Neural cell (in vitro differentiated cells): ENCODE measurements around the gene EVX1. TPM values are rescaled to one million over a fixed set of nuclear protein-coding genes. Genes with fewer than 3 reads are reported as not detected.

ENCODE experiments used
- H2AFZ ChIP-seq: fragments of 200-600, 300-800 bp; sonication (generic), shearing (Covaris generic); 2 replicates; pipeline ENCODE4 v1.6.0; 2014; ENCODE audit warnings: low read depth, mild to moderate bottlenecking, antibody characterized with exemption, low read length, moderate library complexity
- H3F3A ChIP-seq: fragments of 200-600 bp; shearing (Covaris generic); 2 replicates; pipeline ENCODE4 v1.6.1; 2016; ENCODE audit warnings: mild to moderate bottlenecking, moderate library complexity, mixed read lengths, antibody characterized with exemption, low read length; ENCODE audit not compliant: insufficient read depth, poor library complexity, severe bottlenecking
- H3K27ac ChIP-seq: fragments of 200-600, 300-800 bp; sonication (generic), shearing (Covaris generic); 2 replicates; pipeline ENCODE4 v1.5.1; 2014; ENCODE audit warnings: mild to moderate bottlenecking, low read length, moderate library complexity
- H3K27me3 ChIP-seq: fragments of 300-800, 200-600 bp; sonication (generic), shearing (Covaris generic); 2 replicates; pipeline ENCODE4 v1.6.0; 2014; ENCODE audit warnings: mild to moderate bottlenecking, low read depth, low read length, moderate library complexity; ENCODE audit not compliant: insufficient read depth
- H3K36me3 ChIP-seq: fragments of 300-800, 200-600 bp; sonication (generic), shearing (Covaris generic); 2 replicates; pipeline ENCODE4 v1.5.1; 2014; ENCODE audit warnings: mild to moderate bottlenecking, antibody characterized with exemption, low read length, moderate library complexity; ENCODE audit not compliant: insufficient read depth
- H3K4me2 ChIP-seq: fragments of 300-800, 200-600 bp; sonication (generic), shearing (Covaris generic); 2 replicates; pipeline ENCODE4 v1.6.0; 2014; ENCODE audit warnings: mild to moderate bottlenecking, low read length
- H3K4me3 ChIP-seq: fragments of 300-800, 200-600 bp; sonication (generic), shearing (Covaris generic); 2 replicates; pipeline ENCODE4 v1.5.1; 2014; ENCODE audit warnings: mild to moderate bottlenecking, low read length, moderate library complexity
- H3K79me2 ChIP-seq: fragments of 200-600 bp; shearing (Covaris generic); replicated peaks from 2 replicates; pipeline ENCODE4 v1.6.0; 2014; ENCODE audit warnings: mild to moderate bottlenecking, low read length, moderate library complexity; ENCODE audit not compliant: insufficient read depth
- H3K9ac ChIP-seq: fragments of 300-800, 200-600 bp; sonication (generic), shearing (Covaris generic); 2 replicates; pipeline ENCODE4 v1.6.1; 2016; ENCODE audit warnings: mild to moderate bottlenecking, low read length, mixed read lengths
- H3K9me2 ChIP-seq: fragments of 200-600 bp; shearing (Covaris generic); 2 replicates; pipeline ENCODE4 v1.6.1; 2016; ENCODE audit warnings: mild to moderate bottlenecking, low read length, mixed read lengths; ENCODE audit not compliant: insufficient read depth
- H3K9me3 ChIP-seq: fragments of 200-600, 300-800 bp; sonication (generic), shearing (Covaris generic); 2 replicates; pipeline ENCODE4 v1.6.1; 2016; ENCODE audit warnings: mild to moderate bottlenecking, mixed run types, low read length, moderate library complexity, mixed read lengths
- H4K20me1 ChIP-seq: fragments of 200-600 bp; shearing (Covaris generic); 2 replicates; pipeline ENCODE4 v1.6.1; 2016; ENCODE audit warnings: mild to moderate bottlenecking, mixed run types; ENCODE audit not compliant: insufficient read depth
- CTCF ChIP-seq: fragments of 450-650 bp; IDR thresholded peaks from 2 replicates; pipeline ENCODE4 v1.5.1; 2014; ENCODE audit warnings: antibody characterized with exemption, mild to moderate bottlenecking, moderate library complexity; ENCODE audit not compliant: poor library complexity, severe bottlenecking
- EP300 ChIP-seq: fragments of 450-650 bp; conservative IDR thresholded peaks from 2 replicates; pipeline ENCODE4 v1.6.1; 2014; ENCODE audit warnings: antibody characterized with exemption, mild to moderate bottlenecking, moderate library complexity; ENCODE audit not compliant: poor library complexity, severe bottlenecking
- EZH2 ChIP-seq: fragments of 200-600, 300-800 bp; shearing (Covaris generic), sonication (generic); IDR thresholded peaks from 2 replicates; pipeline ENCODE4 v1.6.1; 2014; ENCODE audit warnings: antibody characterized with exemption, low read length, borderline replicate concordance, mild to moderate bottlenecking; ENCODE audit not compliant: insufficient read depth, poor library complexity, severe bottlenecking
- MXI1 ChIP-seq: fragments of 450-650 bp; conservative IDR thresholded peaks from 2 replicates; pipeline ENCODE4 v1.6.1; 2014; ENCODE audit warnings: antibody characterized with exemption, mild to moderate bottlenecking; ENCODE audit not compliant: poor library complexity, severe bottlenecking
- POLR2AphosphoS5 ChIP-seq: IDR thresholded peaks from 2 replicates; pipeline ENCODE4 v1.6.1; 2012
- RAD21 ChIP-seq: fragments of 450-650 bp; conservative IDR thresholded peaks from 2 replicates; pipeline ENCODE4 v1.6.1; 2014; ENCODE audit warnings: antibody characterized with exemption, mild to moderate bottlenecking, moderate library complexity
- REST ChIP-seq: IDR thresholded peaks from 2 replicates; pipeline ENCODE4 v1.6.1; 2012; ENCODE audit warnings: borderline replicate concordance
- SMC3 ChIP-seq: fragments of 450-650 bp; conservative IDR thresholded peaks from 2 replicates; pipeline ENCODE4 v1.6.1; 2014; ENCODE audit warnings: antibody characterized with exemption, mild to moderate bottlenecking, moderate library complexity; ENCODE audit not compliant: poor library complexity
- TAF1 ChIP-seq: IDR thresholded peaks from 2 replicates; pipeline ENCODE4 v1.6.1; 2012; ENCODE audit warnings: low read depth
- polyA plus RNA-seq: library from polyadenylated mRNA; depleted of rRNA; stranded (reverse); fragments of >200 nt; gene quantifications from 2 replicates; pipeline ENCODE4 v1.2.3, GENCODE V29; 2014

Gene EVX1
- polyA plus RNA-seq, 1 donor from 2014 or later = not detected

GRCh38 chr7:27224983-27225934, 17.3 kb upstream of the EVX1 start:
- peak overlapping the region; percentile 53 for H3K4me3 ChIP-seq
- H3K9me3 ChIP-seq = no peaks in the 10 kb centered on the region
- H3K36me3 ChIP-seq = no peaks in the 10 kb centered on the region
- no peak overlapping the region for H2AFZ ChIP-seq
- H3K79me2 ChIP-seq = no peaks in the 10 kb centered on the region
- no peaks in the 10 kb centered on the region for H3F3A ChIP-seq
- no peaks in the 10 kb centered on the region for H4K20me1 ChIP-seq
- no peak overlapping the region for H3K4me2 ChIP-seq
- H3K9me2 ChIP-seq = no peaks in the 10 kb centered on the region
- H3K9ac ChIP-seq = no peak overlapping the region
- peaks cover 99% of the 10 kb centered on the region for H3K27me3 ChIP-seq
- no peak overlapping the region for H3K27ac ChIP-seq
- TF ChIP-seq MXI1 (no peak), EZH2 (peak; percentile 50)

GRCh38 chr7:27229448-27229847, 13.2 kb upstream of the EVX1 start:
- H3K9me3 ChIP-seq = no peaks in the 10 kb centered on the region
- H3K79me2 ChIP-seq = no peaks in the 10 kb centered on the region
- no peaks in the 10 kb centered on the region for H3K36me3 ChIP-seq
- no peak overlapping the region for H3K4me3 ChIP-seq
- peaks cover 82% of the 10 kb centered on the region for H3K27me3 ChIP-seq
- H3K27ac ChIP-seq = no peak overlapping the region
- no peak overlapping the region for H3K4me2 ChIP-seq
- no peak overlapping the region for H2AFZ ChIP-seq
- no peaks in the 10 kb centered on the region for H3F3A ChIP-seq
- H4K20me1 ChIP-seq = no peaks in the 10 kb centered on the region
- TF ChIP-seq SMC3 = no peak
- no peak for TF ChIP-seq RAD21
- TF ChIP-seq CTCF = no peak
- TF ChIP-seq REST = no peak
- no peak for TF ChIP-seq EZH2
- TF ChIP-seq MXI1 = no peak
- TF ChIP-seq TAF1 = no peak
- TF ChIP-seq EP300 = no peak
- TF ChIP-seq POLR2AphosphoS5 = no peak
- H3K9me2 ChIP-seq = no peaks in the 10 kb centered on the region
- H3K9ac ChIP-seq = no peak overlapping the region
